ENCODE measurements around the gene PCNA. TPM values are rescaled to one million over a fixed set of nuclear protein-coding genes. Genes with fewer than 3 reads are reported as not detected.

The PCNA gene
- 90.2 TPM for polyA plus RNA-seq (2013)

GRCh38 chr20:5119435-5120184, at the start of gene PCNA:
Gene PCNA (minus strand): TSS chr20:5119958. CDS start chr20:5119798, 160 bp downstream.
- 0% methylated on average over 61 of the region's 71 CpGs for WGBS (ENCODE audit: insufficient coverage)
- POLR2A ChIA-PET: interaction anchor here (0.6 to 1.1 kb wide), 3 partner anchors 54 to 72 kb away, joined by 3 to 4 read pairs (median 3); no protein-coding TSS in a partner anchor
- peak; percentile 97 to 99 (median 98) for DNase-seq
- Histone ChIP-seq H3K36me3 (ENCODE audit: control insufficient read depth in 4 of 4, insufficient read depth in 4 of 4, low read length in 3 of 4) (peaks cover 4 to 41% (median 13%) of the 10 kb centered on the region in 4 experiments), H3K27me3 (replicated peaks in 2 of 5; ENCODE audit: control insufficient read depth in 4 of 5, insufficient read depth in 5 of 5, low read length in 4 of 5) (no peaks in the 10 kb centered on the region), H3K9me3 (ENCODE audit: control extremely low read depth in 1 of 5, control insufficient read depth in 4 of 5, insufficient read depth in 2 of 5, low read depth in 1 of 5, low read length in 4 of 5) (no peaks in the 10 kb centered on the region), H3K4me1 (ENCODE audit: control extremely low read depth in 1 of 4, control insufficient read depth in 4 of 4, insufficient read depth in 4 of 4, low read length in 3 of 4) (peaks cover 20 to 42% (median 30%) of the 10 kb centered on the region in 4 experiments), H3K27ac (ENCODE audit: insufficient read depth in 1 of 2, low read depth in 1 of 2, low read length in 2 of 2, poor library complexity in 1 of 2, severe bottlenecking in 2 of 2) (peak within 1 kb of the TSS; percentile 46 to 81), H3K4me3 (ENCODE audit: control insufficient read depth in 1 of 7, extremely low read depth in 1 of 7, insufficient read depth in 4 of 7, low read depth in 2 of 7, low read length in 6 of 7) (peak within 1 kb of the TSS; percentile 73 to 99 (median 94))
- CTCF ChIA-PET: interaction anchor here (0.8 to 1.4 kb wide), 4 partner anchors 9 to 85 kb away, joined by 3 to 4 read pairs (median 4); no protein-coding TSS in a partner anchor

GRCh38 chr20:5168651-5169396, 49.1 kb upstream of the PCNA start:
- ChIA-PET POLR2A (interaction anchor here (1.0 kb wide), 1 partner anchor 11 kb away, joined by 3 read pairs; no protein-coding TSS in a partner anchor), CTCF (interaction anchor here (0.9 to 3.3 kb wide), 10 partner anchors 9 to 43 kb away, joined by 3 to 15 read pairs (median 4); partner anchors contain the start of gene CDS2)
- peaks cover 11 to 66% (median 35%) of the 10 kb centered on the region in 4 experiments for H3K4me1 ChIP-seq (ENCODE audit: control extremely low read depth in 1 of 4, control insufficient read depth in 4 of 4, insufficient read depth in 4 of 4, low read length in 3 of 4)

GRCh38 chr20:5164645-5165625, 45.2 kb upstream of the PCNA start:
- Histone ChIP-seq H3K4me1 (ENCODE audit: control extremely low read depth in 1 of 4, control insufficient read depth in 4 of 4, insufficient read depth in 4 of 4, low read length in 3 of 4) (peaks cover 9 to 46% (median 21%) of the 10 kb centered on the region in 4 experiments), H3K9me3 (ENCODE audit: control extremely low read depth in 1 of 5, control insufficient read depth in 4 of 5, insufficient read depth in 2 of 5, low read depth in 1 of 5, low read length in 4 of 5) (no peaks in the 10 kb centered on the region), H3K27me3 (replicated peaks in 2 of 5; ENCODE audit: control insufficient read depth in 4 of 5, insufficient read depth in 5 of 5, low read length in 4 of 5) (no peaks in the 10 kb centered on the region), H3K27ac (ENCODE audit: insufficient read depth in 1 of 2, low read depth in 1 of 2, low read length in 2 of 2, poor library complexity in 1 of 2, severe bottlenecking in 2 of 2) (no peak overlapping the region), H3K4me3 (ENCODE audit: control insufficient read depth in 1 of 7, extremely low read depth in 1 of 7, insufficient read depth in 4 of 7, low read depth in 2 of 7, low read length in 6 of 7) (no peak overlapping the region), H3K36me3 (ENCODE audit: control insufficient read depth in 4 of 4, insufficient read depth in 4 of 4, low read length in 3 of 4) (no peaks in the 10 kb centered on the region)
- no peak for DNase-seq
- ChIA-PET CTCF (interaction anchor here (0.5 to 1.5 kb wide), 3 partner anchors 17 to 476 kb away, joined by 3 to 4 read pairs (median 3); partner anchors contain the start of gene CDS2), POLR2A (no interaction called here)
- WGBS (ENCODE audit: insufficient coverage): 95% methylated on average over 9 of the region's 13 CpGs

More at GRCh38 chr20:5168651-5169396, 49.1 kb upstream of the PCNA start:
- H3K9me3 ChIP-seq (ENCODE audit: control extremely low read depth in 1 of 5, control insufficient read depth in 4 of 5, insufficient read depth in 2 of 5, low read depth in 1 of 5, low read length in 4 of 5): no peaks in the 10 kb centered on the region
- 0% methylated on average over 3 of the region's 3 CpGs for WGBS (ENCODE audit: insufficient coverage)
- H3K27ac ChIP-seq (ENCODE audit: insufficient read depth in 1 of 2, low read depth in 1 of 2, low read length in 2 of 2, poor library complexity in 1 of 2, severe bottlenecking in 2 of 2): peak overlapping the region in 1 of 2 experiments; percentile 50
- peaks cover 0 to 3% (median under 1%) of the 10 kb centered on the region in 4 experiments for H3K36me3 ChIP-seq (ENCODE audit: control insufficient read depth in 4 of 4, insufficient read depth in 4 of 4, low read length in 3 of 4)
- peak overlapping the region in 5 of 7 experiments; percentile 20 to 51 (median 48) for H3K4me3 ChIP-seq (ENCODE audit: control insufficient read depth in 1 of 7, extremely low read depth in 1 of 7, insufficient read depth in 4 of 7, low read depth in 2 of 7, low read length in 6 of 7)
- DNase-seq: peak; percentile 27 to 72 (median 67)
- H3K27me3 ChIP-seq (replicated peaks in 2 of 5; ENCODE audit: control insufficient read depth in 4 of 5, insufficient read depth in 5 of 5, low read length in 4 of 5): no peaks in the 10 kb centered on the region

- no peak overlapping the region for H3K4me3 ChIP-seq (ENCODE audit: control insufficient read depth in 1 of 7, extremely low read depth in 1 of 7, insufficient read depth in 4 of 7, low read depth in 2 of 7, low read length in 6 of 7)
- CTCF ChIA-PET: interaction anchor here (0.9 to 1.2 kb wide), 2 partner anchors 9 to 13 kb away, joined by 3 read pairs; no protein-coding TSS in a partner anchor
- no peaks in the 10 kb centered on the region for H3K9me3 ChIP-seq (ENCODE audit: control extremely low read depth in 1 of 5, control insufficient read depth in 4 of 5, insufficient read depth in 2 of 5, low read depth in 1 of 5, low read length in 4 of 5)
- 100% methylated on average over 3 of the region's 6 CpGs for whole genome bisulfite sequencing (ENCODE audit: insufficient coverage)
- POLR2A ChIA-PET: no interaction called here
- H3K36me3 ChIP-seq (ENCODE audit: control insufficient read depth in 4 of 4, insufficient read depth in 4 of 4, low read length in 3 of 4): no peaks in the 10 kb centered on the region
- no peaks in the 10 kb centered on the region for H3K27me3 ChIP-seq (replicated peaks in 2 of 5; ENCODE audit: control insufficient read depth in 4 of 5, insufficient read depth in 5 of 5, low read length in 4 of 5)
- H3K4me1 ChIP-seq (ENCODE audit: control extremely low read depth in 1 of 4, control insufficient read depth in 4 of 4, insufficient read depth in 4 of 4, low read length in 3 of 4): peaks cover 0 to 20% (median 3%) of the 10 kb centered on the region in 4 experiments
- no peak overlapping the region for H3K27ac ChIP-seq (ENCODE audit: insufficient read depth in 1 of 2, low read depth in 1 of 2, low read length in 2 of 2, poor library complexity in 1 of 2, severe bottlenecking in 2 of 2)
- DNase-seq: no peak
Measured at GRCh38 chr20:5161536-5162164, 41.9 kb upstream of the PCNA start.

- Histone ChIP-seq H3K36me3 (ENCODE audit: control insufficient read depth in 4 of 4, insufficient read depth in 4 of 4, low read length in 3 of 4) (no peaks in the 10 kb centered on the region), H3K27me3 (replicated peaks in 2 of 5; ENCODE audit: control insufficient read depth in 4 of 5, insufficient read depth in 5 of 5, low read length in 4 of 5) (no peaks in the 10 kb centered on the region), H3K4me1 (ENCODE audit: control extremely low read depth in 1 of 4, control insufficient read depth in 4 of 4, insufficient read depth in 4 of 4, low read length in 3 of 4) (peaks cover 0 to 23% (median 2%) of the 10 kb centered on the region in 4 experiments), H3K27ac (ENCODE audit: insufficient read depth in 1 of 2, low read depth in 1 of 2, low read length in 2 of 2, poor library complexity in 1 of 2, severe bottlenecking in 2 of 2) (no peak overlapping the region), H3K4me3 (ENCODE audit: control insufficient read depth in 1 of 7, extremely low read depth in 1 of 7, insufficient read depth in 4 of 7, low read depth in 2 of 7, low read length in 6 of 7) (no peak overlapping the region), H3K9me3 (ENCODE audit: control extremely low read depth in 1 of 5, control insufficient read depth in 4 of 5, insufficient read depth in 2 of 5, low read depth in 1 of 5, low read length in 4 of 5) (no peaks in the 10 kb centered on the region)
- CTCF ChIA-PET: interaction anchor here (0.9 kb wide), 1 partner anchor 14 kb away, joined by 3 read pairs; no protein-coding TSS in a partner anchor
- POLR2A ChIA-PET: no interaction called here
- peak in 1 of 3 donors; percentile 24 for DNase-seq
Measured at GRCh38 chr20:5160882-5161281, 41.1 kb upstream of the PCNA start.

- ChIA-PET CTCF (no interaction called here), POLR2A (no interaction called here)
- no peak for DNase-seq
- no peak overlapping the region for H3K27ac ChIP-seq (ENCODE audit: insufficient read depth in 1 of 2, low read depth in 1 of 2, low read length in 2 of 2, poor library complexity in 1 of 2, severe bottlenecking in 2 of 2)
- WGBS (ENCODE audit: insufficient coverage): 95% methylated on average over 3 of the region's 3 CpGs
- H3K4me3 ChIP-seq (ENCODE audit: control insufficient read depth in 1 of 7, extremely low read depth in 1 of 7, insufficient read depth in 4 of 7, low read depth in 2 of 7, low read length in 6 of 7): no peak overlapping the region
- H3K27me3 ChIP-seq (replicated peaks in 2 of 5; ENCODE audit: control insufficient read depth in 4 of 5, insufficient read depth in 5 of 5, low read length in 4 of 5): no peaks in the 10 kb centered on the region
- H3K4me1 ChIP-seq (ENCODE audit: control extremely low read depth in 1 of 4, control insufficient read depth in 4 of 4, insufficient read depth in 4 of 4, low read length in 3 of 4): peaks cover 0 to 24% (median 2%) of the 10 kb centered on the region in 4 experiments
- H3K36me3 ChIP-seq (ENCODE audit: control insufficient read depth in 4 of 4, insufficient read depth in 4 of 4, low read length in 3 of 4): no peaks in the 10 kb centered on the region
- no peaks in the 10 kb centered on the region for H3K9me3 ChIP-seq (ENCODE audit: control extremely low read depth in 1 of 5, control insufficient read depth in 4 of 5, insufficient read depth in 2 of 5, low read depth in 1 of 5, low read length in 4 of 5)
Measured at GRCh38 chr20:5159928-5160327, 40.2 kb upstream of the PCNA start.

Measured in common myeloid progenitor, CD34-positive (primary cell).